HepG2 (cell line): ENCODE data around the gene EMILIN3. TPM values are rescaled to one million over a fixed set of nuclear protein-coding genes. Genes with fewer than 3 reads are reported as not detected.

Source experiments
- ATAC-seq: fragments of 200-7000 bp; cut with Tn5 transposase; 3 replicates; pipeline ENCODE4 v1.9.1; 2020; ENCODE audit warnings: mild to moderate bottlenecking, moderate library complexity
- BruUV-seq: library from RNA; stranded (reverse); fragments of 400-500 nt; replicated peaks from 2 replicates; lab custom pipeline; 2021; lab: Mats Ljungman, UMichigan
- CTCF ChIA-PET: fragments of 300-600 bp; formaldehyde crosslinking; extraction: SDS; loops from one replicate; lab custom pipeline; 2021; ENCODE audit warnings: low total read pairs, inconsistent platforms, low intra/inter-chr PET ratio; lab: Yijun Ruan, JAX
- POLR2A ChIA-PET: fragments of 350-600 bp; sonication (Branson Sonifier 250); formaldehyde crosslinking; loops from one replicate; lab custom pipeline; 2020; ENCODE audit warnings: antibody characterized with exemption, inconsistent platforms; lab: Yijun Ruan, JAX
- DNase-seq: peaks from one replicate; pipeline ENCODE4 v3.0.0-alpha.2; 2015; ENCODE audit warnings: low spot score
- FAIRE-seq: peaks from 3 replicates; lab custom pipeline; 2011; peaks lifted over from hg19 to GRCh38; lab: Jason Lieb, UNC
- H2AFZ ChIP-seq: one replicate; pipeline ENCODE4 v1.6.1; 2011; ENCODE audit warnings: low read length, inconsistent platforms
- H3K27ac ChIP-seq: fragments of 300-600 bp; 3 replicates; pipeline ENCODE4 v1.8.0; 2011; ENCODE audit warnings: mixed run types, mild to moderate bottlenecking, mixed read lengths, low read length, inconsistent platforms; ENCODE audit not compliant: insufficient read depth; ENCODE audit errors: extremely low read length
- H3K27me3 ChIP-seq, 2 experiments: fragments of 200-600 bp in 1 of 2; 2 replicates in 1 of 2; 3 replicates in 1 of 2; pipeline versions ENCODE4 v1.6.0 to v1.8.0; 2011; ENCODE audit warnings: low read length in 2 of 2, mild to moderate bottlenecking in 2 of 2, moderate library complexity in 2 of 2, inconsistent platforms in 1 of 2; ENCODE audit not compliant: insufficient read depth in 2 of 2, control insufficient read depth in 1 of 2
- H3K36me3 ChIP-seq, 2 experiments: fragments of 200-600 bp in 1 of 2; replicated peaks in 1 of 2; 2 replicates in 1 of 2; 3 replicates in 1 of 2; pipeline versions ENCODE4 v1.5.1 to v1.8.0; 2011; ENCODE audit warnings: low read length in 2 of 2, inconsistent platforms in 1 of 2; ENCODE audit not compliant: insufficient read depth in 2 of 2, control insufficient read depth in 1 of 2
- H3K4me1 ChIP-seq: 2 replicates; pipeline ENCODE4 v1.5.1; 2012; ENCODE audit warnings: low read length, inconsistent platforms; ENCODE audit not compliant: insufficient read depth
- H3K4me2 ChIP-seq: 2 replicates; pipeline ENCODE4 v1.6.0; 2011; ENCODE audit warnings: low read depth, low read length, inconsistent platforms
- H3K4me3 ChIP-seq, 3 experiments: fragments of 200-600 bp in 1 of 3; sonication (generic), shearing (Covaris generic) in 1 of 3; replicated peaks in 1 of 3; 2 replicates each; pipeline ENCODE4 v1.5.1; 2011 to 2016; ENCODE audit warnings: low read length in 3 of 3, inconsistent platforms in 2 of 3, low read depth in 2 of 3, mild to moderate bottlenecking in 2 of 3, control low read depth in 1 of 3, mixed read lengths in 1 of 3; ENCODE audit not compliant: insufficient read depth in 1 of 3
- H3K79me2 ChIP-seq: one replicate; pipeline ENCODE4 v1.6.1; 2011; ENCODE audit warnings: low read length, inconsistent platforms; ENCODE audit not compliant: insufficient read depth
- H3K9ac ChIP-seq: 2 replicates; pipeline ENCODE4 v1.6.0; 2011; ENCODE audit warnings: mild to moderate bottlenecking, low read depth, low read length, inconsistent platforms; ENCODE audit not compliant: insufficient read depth
- H3K9me3 ChIP-seq: 2 replicates; pipeline ENCODE4 v1.5.1; 2012; ENCODE audit warnings: mild to moderate bottlenecking, low read length
- H4K20me1 ChIP-seq: 2 replicates; pipeline ENCODE4 v1.6.0; 2011; ENCODE audit warnings: inconsistent platforms, mild to moderate bottlenecking, low read length, moderate library complexity; ENCODE audit not compliant: insufficient read depth
- EHMT2 ChIP-seq: fragments of 200-600 bp; sonication (generic); IDR thresholded peaks from 2 replicates; pipeline ENCODE4 v1.7.0; 2017; ENCODE audit warnings: antibody characterized with exemption, low read depth, low read length, borderline replicate concordance
- FOXC1 ChIP-seq: sonication (generic); formaldehyde crosslinking; IDR thresholded peaks from 2 replicates; pipeline ENCODE4 v1.8.0; 2022; ENCODE audit warnings: mild to moderate bottlenecking, missing genetic modification reagents, borderline replicate concordance
- FOXM1 ChIP-seq: sonication (generic); formaldehyde crosslinking; IDR thresholded peaks from 2 replicates; pipeline ENCODE4 v1.5.0; 2020; ENCODE audit warnings: missing genetic modification reagents
- FOXO4 ChIP-seq: sonication (generic); formaldehyde crosslinking; conservative IDR thresholded peaks from 2 replicates; pipeline ENCODE4 v1.8.1; 2023; ENCODE audit warnings: missing genetic modification reagents
- HHEX ChIP-seq: IDR thresholded peaks from 2 replicates; pipeline ENCODE4 v1.6.1; 2016; ENCODE audit warnings: control low read depth
- HNF1A ChIP-seq, 2 experiments: sonication (generic) in 1 of 2; formaldehyde crosslinking in 1 of 2; IDR thresholded peaks; 2 replicates each; pipeline versions ENCODE4 v1.4.0 to v1.6.1; 2016 to 2020; ENCODE audit warnings: borderline replicate concordance in 1 of 2, low read depth in 1 of 2, mild to moderate bottlenecking in 1 of 2, missing genetic modification reagents in 1 of 2
- KAT2B ChIP-seq: fragments of 150-350 bp; IDR thresholded peaks from 2 replicates; pipeline ENCODE4 v1.6.1; 2014; ENCODE audit warnings: low read depth, low read length, borderline replicate concordance
- KDM1A ChIP-seq: IDR thresholded peaks from 2 replicates; pipeline ENCODE4 v1.6.1; 2016; ENCODE audit warnings: missing compliant biosample characterization
- POLR2AphosphoS5 ChIP-seq: IDR thresholded peaks from 2 replicates; pipeline ENCODE4 v1.6.1; 2012; ENCODE audit warnings: low read depth, low read length
- SNAI1 ChIP-seq: sonication (generic); formaldehyde crosslinking; IDR thresholded peaks from 2 replicates; pipeline ENCODE4 v1.5.0; 2020; ENCODE audit warnings: mild to moderate bottlenecking, missing genetic modification reagents, borderline replicate concordance
- THAP8 ChIP-seq: sonication (generic); formaldehyde crosslinking; IDR thresholded peaks from 2 replicates; pipeline ENCODE4 v1.5.1; 2020; ENCODE audit warnings: missing genetic modification reagents, mild to moderate bottlenecking, borderline replicate concordance
- ZNF101 ChIP-seq: sonication (generic); formaldehyde crosslinking; IDR thresholded peaks from 2 replicates; pipeline ENCODE4 v1.4.0; 2020; ENCODE audit warnings: mild to moderate bottlenecking, low read depth, missing genetic modification reagents, borderline replicate concordance
- ZNF136 ChIP-seq: sonication (generic); formaldehyde crosslinking; IDR thresholded peaks from 2 replicates; pipeline ENCODE4 v1.8.1; 2022; ENCODE audit warnings: low read depth, mild to moderate bottlenecking, moderate library complexity, missing genetic modification reagents
- ZNF572 ChIP-seq: sonication (generic); formaldehyde crosslinking; IDR thresholded peaks from 2 replicates; pipeline ENCODE4 v1.5.1; 2020; ENCODE audit warnings: mild to moderate bottlenecking, missing genetic modification reagents
- ZNF580 ChIP-seq: IDR thresholded peaks from 2 replicates; pipeline ENCODE4 v1.6.1; 2016; ENCODE audit warnings: low read depth, borderline replicate concordance
- ZNF703 ChIP-seq: sonication (generic); formaldehyde crosslinking; IDR thresholded peaks from 2 replicates; pipeline ENCODE4 v1.5.1; 2020; ENCODE audit warnings: missing genetic modification reagents, mild to moderate bottlenecking, moderate library complexity, borderline replicate concordance
- whole genome bisulfite sequencing: methylation state at CpG from one replicate; pipeline ENCODE4 v1.1.6; 2017; ENCODE audit warnings: low lambda C conversion rate; 5-methylcytosine and 5-hydroxymethylcytosine counted together
- in situ Hi-C: cut with HindIII; loops from 2 replicates; pipeline ENCODE4 v1.10.0; 2017; ENCODE audit warnings: low pct_unique_long_range_greater_than_20kb; ENCODE audit not compliant: extremely low pct_ligation_motif_present
- intact Hi-C: fragments of 100-400 bp; cut with micrococcal nuclease; formaldehyde crosslinking; loops from one replicate; pipeline ENCODE4 v1.10.0; 2022; ENCODE audit not compliant: unreplicated experiment
- polyA plus RNA-seq, 8 experiments: library from polyadenylated mRNA; depleted of rRNA in 3 of 8; stranded (reverse) in 7 of 8; unstranded in 1 of 8; fragments of >200 nt; fragmentation: Illumina TruSeq in 4 of 8; extraction: Trizol in 4 of 8; gene quantifications; 2 replicates each; pipeline versions ENCODE4 v1.2.1 to v1.2.3, GENCODE V29; 2011 to 2016; ENCODE audit warnings: low read depth in 4 of 8, missing spikeins in 1 of 8, mixed read lengths in 1 of 8; ENCODE audit not compliant: insufficient read depth in 1 of 8
- total RNA-seq, 5 experiments: library from RNA; depleted of rRNA; stranded (reverse); fragments of >200 nt; fragmentation: Illumina TruSeq; extraction: Trizol; gene quantifications; 2 replicates each; pipeline ENCODE4 v1.2.3, GENCODE V29; 2016; ENCODE audit warnings: low read depth in 1 of 5

The EMILIN3 gene
- total and polyA plus RNA-seq, 2 of the 13 experiments (the other 11 are each of a cell fraction or from before 2014, with no cell fraction given): 0.25 to 0.29 TPM

GRCh38 chr20:41340327-41341055 lies 26.1 kb downstream of the EMILIN3 start, which contains the start of gene LPIN3:
Gene LPIN3, plus strand, starts transcription at chr20:41340821. Its CDS starts 4,983 bp downstream, at chr20:41345804.
- ChIA-PET POLR2A (interaction anchor here (0.6 to 2.3 kb wide), 19 partner anchors 9 to 1167 kb away, joined by 3 to 18 read pairs (median 4); partner anchors contain the start of genes CHD6 and ZHX3), CTCF (interaction anchor here (0.7 to 3.6 kb wide), 7 partner anchors 91 to 372 kb away, joined by 3 to 76 read pairs (median 8); no protein-coding TSS in a partner anchor)
- ATAC-seq (peak; percentile 92), FAIRE-seq (peak; percentile 80), DNase-seq (peak; percentile 92)
- Histone ChIP-seq H3K4me3 (peak within 1 kb of the TSS; percentile 68 to 91 (median 76)), H3K4me2 (peak within 1 kb of the TSS; percentile 93), H3K4me1 (peaks cover 40% of the 10 kb centered on the region), H3K9ac (peak within 1 kb of the TSS; percentile 76), H3K27ac (peak within 1 kb of the TSS; percentile 52), H3K9me3 (no peaks in the 10 kb centered on the region), H3K36me3 (no peaks in the 10 kb centered on the region), H3K79me2 (peaks cover 5% of the 10 kb centered on the region), H4K20me1 (peaks cover 4% of the 10 kb centered on the region; the same call in 1 of the 2 replicates), H3K27me3 (peaks cover 3 to 12% of the 10 kb centered on the region in 2 experiments; a peak in 4 of 5 replicates), H2AFZ (peak within 1 kb of the TSS; percentile 81)
- intact Hi-C loops (loop anchor here (1.0 to 5.0 kb wide), 8 partner anchors 18 to 372 kb away; no protein-coding TSS in a partner anchor), in situ Hi-C loops (loop anchor here (5.0 kb wide), 2 partner anchors 168 to 373 kb away; no protein-coding TSS in a partner anchor)
- 2% methylated on average over 33 of the region's 33 CpGs for WGBS
- no TSS peak for BruUV-seq
- TF ChIP-seq FOXO4 (CRISPR knock-in tag): no peak
- TF ChIP-seq KAT2B: no peak
- TF ChIP-seq FOXC1 (CRISPR knock-in tag): no peak
- TF ChIP-seq SNAI1 (CRISPR knock-in tag): no peak
- no peak for TF ChIP-seq ZNF101 (CRISPR knock-in tag)
- TF ChIP-seq ZNF136 (CRISPR knock-in tag): no peak; the same call in 1 of the 2 replicates
- TF ChIP-seq EHMT2: no peak
- TF ChIP-seq ZNF580: peak; percentile 69; the same call in 1 of the 2 replicates
- no peak for TF ChIP-seq THAP8
- no peak for TF ChIP-seq FOXM1 (CRISPR knock-in tag)
- no peak for TF ChIP-seq ZNF572 (CRISPR knock-in tag)
- no peak for TF ChIP-seq HHEX
- 0 out of 2 replicates have a peak, but pooled peaks have one; percentile 4 for TF ChIP-seq KDM1A
- no peak for TF ChIP-seq ZNF703 (CRISPR knock-in tag)
- peak; percentile 90 for TF ChIP-seq POLR2AphosphoS5
- no peak for TF ChIP-seq HNF1A (IDR thresholded peaks at IDR 0.05; ENCODE audit: low read depth)
- TF ChIP-seq HNF1A (CRISPR knock-in tag; IDR thresholded peaks at IDR 0.05; ENCODE audit: borderline replicate concordance): peak; percentile 43; the same call in 1 of the 2 replicates
